ENCODE measurements around the gene SFI1. TPM values are rescaled to one million over a fixed set of nuclear protein-coding genes. Genes with fewer than 3 reads are reported as not detected.

The SFI1 gene
- total and polyA plus RNA-seq, 4 donors, result 3.1 to 16.2 (median 7.4) TPM

GRCh38 chr22:31448382-31448781, 48.0 kb upstream of the SFI1 start:
- Histone ChIP-seq H3K9me3 (ENCODE audit: control insufficient read depth in 4 of 4, low read length in 3 of 4) (no peaks in the 10 kb centered on the region), H3K27me3 (ENCODE audit: control insufficient read depth in 4 of 4, insufficient read depth in 4 of 4, low read length in 3 of 4) (no peaks in the 10 kb centered on the region), H3K9ac (ENCODE audit: low read depth in 1 of 2, low read length in 2 of 2) (no peak overlapping the region), H3K4me3 (ENCODE audit: low read depth in 1 of 3, low read length in 3 of 3) (no peak overlapping the region), H3K36me3 (ENCODE audit: control insufficient read depth in 4 of 4, insufficient read depth in 3 of 4, low read depth in 1 of 4, low read length in 3 of 4) (peaks cover 2 to 25% (median 9%) of the 10 kb centered on the region in 4 donors), H3K27ac (ENCODE audit: low read depth in 1 of 2, low read length in 2 of 2) (no peak overlapping the region), H3K4me1 (ENCODE audit: control insufficient read depth in 4 of 4, insufficient read depth in 4 of 4, low read length in 3 of 4) (peaks cover 0 to 7% (median 5%) of the 10 kb centered on the region in 4 donors)
- WGBS, result 92% methylated on average over 2 of the region's 2 CpGs
- DNase-seq (ENCODE audit: low spot score), result no peak
- TF ChIP-seq YY1 (IDR thresholded peaks at IDR 0.05) (no peak), MAX (IDR thresholded peaks at IDR 0.05) (no peak), RXRA (IDR thresholded peaks at IDR 0.05) (no peak), NR2F2 (IDR thresholded peaks at IDR 0.05) (no peak), REST (IDR thresholded peaks at IDR 0.05) (no peak), FOXA2 (IDR thresholded peaks at IDR 0.05) (no peak), TAF1 (conservative IDR thresholded peaks at IDR 0.05) (no peak), HNF4G (IDR thresholded peaks at IDR 0.05) (no peak), HNF4A (conservative IDR thresholded peaks at IDR 0.05) (no peak), GABPA (IDR thresholded peaks at IDR 0.05 in 1 of 2, conservative IDR thresholded peaks at IDR 0.05 in 1 of 2) (no peak)

- WGBS, result 83% methylated on average over 4 of the region's 4 CpGs
- Histone ChIP-seq H3K27me3 (ENCODE audit: control insufficient read depth in 4 of 4, insufficient read depth in 4 of 4, low read length in 3 of 4) (no peaks in the 10 kb centered on the region), H3K36me3 (ENCODE audit: control insufficient read depth in 4 of 4, insufficient read depth in 3 of 4, low read depth in 1 of 4, low read length in 3 of 4) (peaks cover 3 to 29% (median 18%) of the 10 kb centered on the region in 4 donors), H3K9ac (ENCODE audit: low read depth in 1 of 2, low read length in 2 of 2) (no peak overlapping the region), H3K27ac (ENCODE audit: low read depth in 1 of 2, low read length in 2 of 2) (no peak overlapping the region), H3K4me1 (ENCODE audit: control insufficient read depth in 4 of 4, insufficient read depth in 4 of 4, low read length in 3 of 4) (peaks cover 0 to 7% (median 5%) of the 10 kb centered on the region in 4 donors), H3K9me3 (ENCODE audit: control insufficient read depth in 4 of 4, low read length in 3 of 4) (no peaks in the 10 kb centered on the region), H3K4me3 (ENCODE audit: low read depth in 1 of 3, low read length in 3 of 3) (no peak overlapping the region)
- TF ChIP-seq SP1 (IDR thresholded peaks at IDR 0.05) (no peak), NR2F2 (IDR thresholded peaks at IDR 0.05) (no peak), RAD21 (IDR thresholded peaks at IDR 0.05) (no peak), HNF4G (IDR thresholded peaks at IDR 0.05) (no peak), REST (IDR thresholded peaks at IDR 0.05) (no peak), YY1 (IDR thresholded peaks at IDR 0.05) (no peak), HNF4A (conservative IDR thresholded peaks at IDR 0.05) (no peak), FOXA2 (IDR thresholded peaks at IDR 0.05) (no peak), ZBTB33 (IDR thresholded peaks at IDR 0.05) (no peak), TAF1 (conservative IDR thresholded peaks at IDR 0.05) (no peak), EGR1 (IDR thresholded peaks at IDR 0.05; ENCODE audit: low read depth in 2 of 2) (no peak), RXRA (IDR thresholded peaks at IDR 0.05) (no peak), FOXA1 (IDR thresholded peaks at IDR 0.05) (no peak), GABPA (IDR thresholded peaks at IDR 0.05 in 1 of 2, conservative IDR thresholded peaks at IDR 0.05 in 1 of 2) (no peak)
- DNase-seq (ENCODE audit: low spot score), result no peak
Observed at GRCh38 chr22:31449506-31449905, 46.8 kb upstream of the SFI1 start.

All from liver (tissue), 9 donors.